GM18505 (cell line): ENCODE measurements around the gene RANGAP1.
A peak's percentile ranks its signal among the peaks of the same experiment; 100 is the strongest.
"Not testable (repeated sequence)": the region's sequence is repeated elsewhere in the genome, so short reads cannot be mapped to it uniquely, and the experiment has no call there.

ENCODE experiments used
- ATAC-seq: cut with Tn5 transposase; IDR thresholded peaks from one replicate; pipeline ENCODE4 v1.9.1; 2021; ENCODE audit not compliant: unreplicated experiment
- POLR2A ChIP-seq: IDR thresholded peaks from 4 replicates; pipeline ENCODE4 v1.6.1; 2011; ENCODE audit warnings: borderline replicate concordance; ENCODE audit not compliant: insufficient read depth, insufficient read length; ENCODE audit errors: extremely low read depth

The RANGAP1 gene

GRCh38 chr22:41286639-41287091 lies 678 bp upstream of the RANGAP1 start:
- ATAC-seq = peak; percentile 15
- TF ChIP-seq POLR2A = peak; percentile 21

- ATAC-seq = peak; percentile 26
- peak; percentile 36 for TF ChIP-seq POLR2A
Observed at GRCh38 chr22:41285441-41285819, 557 bp downstream of the RANGAP1 start.

GRCh38 chr22:41284465-41284864 lies 1.5 kb downstream of the RANGAP1 start:
- no peak for TF ChIP-seq POLR2A
- no peak for ATAC-seq

- ATAC-seq = no peak
- TF ChIP-seq POLR2A = no peak
Observed at GRCh38 chr22:41280854-41281253, 5.1 kb downstream of the RANGAP1 start.

- ATAC-seq = no peak
- no peak for TF ChIP-seq POLR2A
Observed at GRCh38 chr22:41280065-41280464, 5.9 kb downstream of the RANGAP1 start.

- ATAC-seq = no peak
- TF ChIP-seq POLR2A = no peak
Observed at GRCh38 chr22:41274856-41275255, 11.1 kb downstream of the RANGAP1 start.

GRCh38 chr22:41273128-41273527 lies 12.9 kb downstream of the RANGAP1 start:
- no peak for TF ChIP-seq POLR2A
- ATAC-seq = no peak

GRCh38 chr22:41271787-41272186 lies 14.2 kb downstream of the RANGAP1 start:
- TF ChIP-seq POLR2A = no peak
- ATAC-seq = no peak

- ATAC-seq = no peak
- no peak for TF ChIP-seq POLR2A
Observed at GRCh38 chr22:41267958-41268357, 18.0 kb downstream of the RANGAP1 start.

GRCh38 chr22:41264408-41264941 lies 21.5 kb downstream of the RANGAP1 start:
- TF ChIP-seq POLR2A = no peak

GRCh38 chr22:41263704-41264103 lies 22.3 kb downstream of the RANGAP1 start:
- no peak for TF ChIP-seq POLR2A
- ATAC-seq = no peak

More at GRCh38 chr22:41264408-41264941, 21.5 kb downstream of the RANGAP1 start:
- no peak for ATAC-seq

GRCh38 chr22:41262250-41262765 lies 23.7 kb downstream of the RANGAP1 start:
- no peak for ATAC-seq
- no peak for TF ChIP-seq POLR2A

GRCh38 chr22:41261541-41262249 lies 24.3 kb downstream of the RANGAP1 start:
- ATAC-seq = no peak

GRCh38 chr22:41260871-41261270 lies 25.1 kb downstream of the RANGAP1 start:
- TF ChIP-seq POLR2A = no peak
- no peak for ATAC-seq

More at GRCh38 chr22:41261541-41262249, 24.3 kb downstream of the RANGAP1 start:
- no peak for TF ChIP-seq POLR2A

GRCh38 chr22:41259756-41260155 lies 26.2 kb downstream of the RANGAP1 start:
- ATAC-seq = not testable (repeated sequence)

GRCh38 chr22:41257696-41258095 lies 28.3 kb downstream of the RANGAP1 start:
- ATAC-seq = no peak
- TF ChIP-seq POLR2A = no peak
